HepG2 (cell line): ENCODE results near the gene ZBTB25. TPM values are rescaled to one million over a fixed set of nuclear protein-coding genes. Genes with fewer than 3 reads are reported as not detected.

Experiments used
- ATAC-seq: fragments of 200-7000 bp; cut with Tn5 transposase; 3 replicates; pipeline ENCODE4 v1.9.1; 2020; ENCODE audit warnings: mild to moderate bottlenecking, moderate library complexity
- BruUV-seq: library from RNA; stranded (reverse); fragments of 400-500 nt; replicated peaks from 2 replicates; lab custom pipeline; 2021; lab: Mats Ljungman, UMichigan
- CTCF ChIA-PET: fragments of 300-600 bp; formaldehyde crosslinking; extraction: SDS; loops from one replicate; lab custom pipeline; 2021; ENCODE audit warnings: low total read pairs, inconsistent platforms, low intra/inter-chr PET ratio; lab: Yijun Ruan, JAX
- POLR2A ChIA-PET: fragments of 350-600 bp; sonication (Branson Sonifier 250); formaldehyde crosslinking; loops from one replicate; lab custom pipeline; 2020; ENCODE audit warnings: antibody characterized with exemption, inconsistent platforms; lab: Yijun Ruan, JAX
- DNase-seq: peaks from one replicate; pipeline ENCODE4 v3.0.0-alpha.2; 2015; ENCODE audit warnings: low spot score
- FAIRE-seq: peaks from 3 replicates; lab custom pipeline; 2011; peaks lifted over from hg19 to GRCh38; lab: Jason Lieb, UNC
- H2AFZ ChIP-seq: one replicate; pipeline ENCODE4 v1.6.1; 2011; ENCODE audit warnings: low read length, inconsistent platforms
- H3K27ac ChIP-seq: fragments of 300-600 bp; 3 replicates; pipeline ENCODE4 v1.8.0; 2011; ENCODE audit warnings: mixed run types, mild to moderate bottlenecking, mixed read lengths, low read length, inconsistent platforms; ENCODE audit not compliant: insufficient read depth; ENCODE audit errors: extremely low read length
- H3K27me3 ChIP-seq, 2 experiments: fragments of 200-600 bp in 1 of 2; 2 replicates in 1 of 2; 3 replicates in 1 of 2; pipeline versions ENCODE4 v1.6.0 to v1.8.0; 2011; ENCODE audit warnings: low read length in 2 of 2, mild to moderate bottlenecking in 2 of 2, moderate library complexity in 2 of 2, inconsistent platforms in 1 of 2; ENCODE audit not compliant: insufficient read depth in 2 of 2, control insufficient read depth in 1 of 2
- H3K36me3 ChIP-seq, 2 experiments: fragments of 200-600 bp in 1 of 2; replicated peaks in 1 of 2; 2 replicates in 1 of 2; 3 replicates in 1 of 2; pipeline versions ENCODE4 v1.5.1 to v1.8.0; 2011; ENCODE audit warnings: low read length in 2 of 2, inconsistent platforms in 1 of 2; ENCODE audit not compliant: insufficient read depth in 2 of 2, control insufficient read depth in 1 of 2
- H3K4me1 ChIP-seq: 2 replicates; pipeline ENCODE4 v1.5.1; 2012; ENCODE audit warnings: low read length, inconsistent platforms; ENCODE audit not compliant: insufficient read depth
- H3K4me2 ChIP-seq: 2 replicates; pipeline ENCODE4 v1.6.0; 2011; ENCODE audit warnings: low read depth, low read length, inconsistent platforms
- H3K4me3 ChIP-seq, 3 experiments: fragments of 200-600 bp in 1 of 3; sonication (generic), shearing (Covaris generic) in 1 of 3; replicated peaks in 1 of 3; 2 replicates each; pipeline ENCODE4 v1.5.1; 2011 to 2016; ENCODE audit warnings: low read length in 3 of 3, inconsistent platforms in 2 of 3, low read depth in 2 of 3, mild to moderate bottlenecking in 2 of 3, control low read depth in 1 of 3, mixed read lengths in 1 of 3; ENCODE audit not compliant: insufficient read depth in 1 of 3
- H3K79me2 ChIP-seq: one replicate; pipeline ENCODE4 v1.6.1; 2011; ENCODE audit warnings: low read length, inconsistent platforms; ENCODE audit not compliant: insufficient read depth
- H3K9ac ChIP-seq: 2 replicates; pipeline ENCODE4 v1.6.0; 2011; ENCODE audit warnings: mild to moderate bottlenecking, low read depth, low read length, inconsistent platforms; ENCODE audit not compliant: insufficient read depth
- H3K9me3 ChIP-seq: 2 replicates; pipeline ENCODE4 v1.5.1; 2012; ENCODE audit warnings: mild to moderate bottlenecking, low read length
- H4K20me1 ChIP-seq: 2 replicates; pipeline ENCODE4 v1.6.0; 2011; ENCODE audit warnings: inconsistent platforms, mild to moderate bottlenecking, low read length, moderate library complexity; ENCODE audit not compliant: insufficient read depth
- FOXC1 ChIP-seq: sonication (generic); formaldehyde crosslinking; IDR thresholded peaks from 2 replicates; pipeline ENCODE4 v1.8.0; 2022; ENCODE audit warnings: mild to moderate bottlenecking, missing genetic modification reagents, borderline replicate concordance
- NPAS2 ChIP-seq: sonication (generic); formaldehyde crosslinking; IDR thresholded peaks from 2 replicates; pipeline ENCODE4 v1.8.0; 2022; ENCODE audit warnings: mild to moderate bottlenecking, missing genetic modification reagents, borderline replicate concordance
- TRAFD1 ChIP-seq: sonication (generic); formaldehyde crosslinking; IDR thresholded peaks from 2 replicates; pipeline ENCODE4 v1.5.1; 2020; ENCODE audit warnings: missing genetic modification reagents, mild to moderate bottlenecking, borderline replicate concordance
- ZNF274 ChIP-seq: sonication (generic); formaldehyde crosslinking; IDR thresholded peaks from 2 replicates; pipeline ENCODE4 v1.5.1; 2020; ENCODE audit warnings: mild to moderate bottlenecking, missing genetic modification reagents
- ZNF326 ChIP-seq: sonication (generic); formaldehyde crosslinking; IDR thresholded peaks from 2 replicates; pipeline ENCODE4 v1.4.0; 2020; ENCODE audit warnings: missing genetic modification reagents, borderline replicate concordance
- ZNF883 ChIP-seq: sonication (generic); formaldehyde crosslinking; IDR thresholded peaks from 2 replicates; pipeline ENCODE4 v1.5.1; 2020; ENCODE audit warnings: mild to moderate bottlenecking, missing genetic modification reagents; ENCODE audit errors: not compliant biosample characterization
- WGBS: methylation state at CpG from one replicate; pipeline ENCODE4 v1.1.6; 2017; ENCODE audit warnings: low lambda C conversion rate; 5-methylcytosine and 5-hydroxymethylcytosine counted together
- in situ Hi-C: cut with HindIII; loops from 2 replicates; pipeline ENCODE4 v1.10.0; 2017; ENCODE audit warnings: low pct_unique_long_range_greater_than_20kb; ENCODE audit not compliant: extremely low pct_ligation_motif_present
- intact Hi-C: fragments of 100-400 bp; cut with micrococcal nuclease; formaldehyde crosslinking; loops from one replicate; pipeline ENCODE4 v1.10.0; 2022; ENCODE audit not compliant: unreplicated experiment
- polyA plus RNA-seq, 8 experiments: library from polyadenylated mRNA; depleted of rRNA in 3 of 8; stranded (reverse) in 7 of 8; unstranded in 1 of 8; fragments of >200 nt; fragmentation: Illumina TruSeq in 4 of 8; extraction: Trizol in 4 of 8; gene quantifications; 2 replicates each; pipeline versions ENCODE4 v1.2.1 to v1.2.3, GENCODE V29; 2011 to 2016; ENCODE audit warnings: low read depth in 4 of 8, missing spikeins in 1 of 8, mixed read lengths in 1 of 8; ENCODE audit not compliant: insufficient read depth in 1 of 8
- total RNA-seq, 5 experiments: library from RNA; depleted of rRNA; stranded (reverse); fragments of >200 nt; fragmentation: Illumina TruSeq; extraction: Trizol; gene quantifications; 2 replicates each; pipeline ENCODE4 v1.2.3, GENCODE V29; 2016; ENCODE audit warnings: low read depth in 1 of 5

ZBTB25 gene
- total and polyA plus RNA-seq, 2 of the 13 experiments (the other 11 are each of a cell fraction or from before 2014, with no cell fraction given), result 3.5 to 7.6 TPM

GRCh38 chr14:64493455-64493854, 10.2 kb downstream of the ZBTB25 start (continued):
- TF ChIP-seq TRAFD1 (CRISPR knock-in tag) (no peak), ZNF274 (CRISPR knock-in tag) (no peak)

DNA sequence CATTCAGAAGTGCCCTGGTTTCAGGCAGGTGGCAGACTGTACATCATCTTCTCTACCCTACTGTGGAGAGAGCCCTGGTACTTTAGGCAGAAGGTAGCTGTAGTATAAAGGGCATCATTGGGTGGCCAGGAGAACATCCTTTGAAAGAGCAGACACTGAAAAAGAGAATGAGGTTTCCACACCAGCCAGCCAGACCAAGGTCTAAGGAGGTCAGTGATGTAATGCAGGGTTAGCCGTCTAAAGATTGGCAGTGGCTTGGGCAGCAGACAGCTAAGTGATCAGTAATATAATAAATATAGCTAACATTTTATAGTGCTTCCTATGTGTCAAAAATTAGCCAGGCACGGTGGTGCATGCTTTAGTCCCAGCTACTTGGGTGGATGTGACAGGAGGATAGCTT, 12.0 kb downstream of the ZBTB25 start:
- in situ Hi-C loops, result no loop called here
- 83% methylated on average over 2 of the region's 2 CpGs for whole genome bisulfite sequencing
- peaks cover 7 to 18% of the 10 kb centered on the region in 2 experiments; a peak in 3 of 5 replicates for H3K36me3 ChIP-seq
- ATAC-seq, result no peak
- TF ChIP-seq ZNF883 (CRISPR knock-in tag) (no peak), FOXC1 (CRISPR knock-in tag) (no peak), ZNF326 (CRISPR knock-in tag) (no peak), NPAS2 (CRISPR knock-in tag) (no peak)
- H3K4me2 ChIP-seq, result no peak overlapping the region
- no peaks in the 10 kb centered on the region for H3K79me2 ChIP-seq
- H2AFZ ChIP-seq, result no peak overlapping the region
- BruUV-seq, result no TSS peak
- no peaks in the 10 kb centered on the region for H3K9me3 ChIP-seq
- no peak overlapping the region for H3K9ac ChIP-seq
- H4K20me1 ChIP-seq, result no peaks in the 10 kb centered on the region
- ChIA-PET POLR2A (interaction anchor here (0.5 kb wide), 1 partner anchor 891 kb away, joined by 3 read pairs; no protein-coding TSS in a partner anchor), CTCF (interaction anchor here (0.6 kb wide), 1 partner anchor 20 kb away, joined by 3 read pairs; no protein-coding TSS in a partner anchor)
- H3K4me1 ChIP-seq, result no peaks in the 10 kb centered on the region
- intact Hi-C loops, result no loop called here
- H3K4me3 ChIP-seq, result no peak overlapping the region
- DNase-seq, result no peak
- no peaks in the 10 kb centered on the region for H3K27me3 ChIP-seq
- FAIRE-seq, result no peak
- H3K27ac ChIP-seq, result no peak overlapping the region
